ENCODE results near the gene STRADA.

STRADA gene

DNA sequence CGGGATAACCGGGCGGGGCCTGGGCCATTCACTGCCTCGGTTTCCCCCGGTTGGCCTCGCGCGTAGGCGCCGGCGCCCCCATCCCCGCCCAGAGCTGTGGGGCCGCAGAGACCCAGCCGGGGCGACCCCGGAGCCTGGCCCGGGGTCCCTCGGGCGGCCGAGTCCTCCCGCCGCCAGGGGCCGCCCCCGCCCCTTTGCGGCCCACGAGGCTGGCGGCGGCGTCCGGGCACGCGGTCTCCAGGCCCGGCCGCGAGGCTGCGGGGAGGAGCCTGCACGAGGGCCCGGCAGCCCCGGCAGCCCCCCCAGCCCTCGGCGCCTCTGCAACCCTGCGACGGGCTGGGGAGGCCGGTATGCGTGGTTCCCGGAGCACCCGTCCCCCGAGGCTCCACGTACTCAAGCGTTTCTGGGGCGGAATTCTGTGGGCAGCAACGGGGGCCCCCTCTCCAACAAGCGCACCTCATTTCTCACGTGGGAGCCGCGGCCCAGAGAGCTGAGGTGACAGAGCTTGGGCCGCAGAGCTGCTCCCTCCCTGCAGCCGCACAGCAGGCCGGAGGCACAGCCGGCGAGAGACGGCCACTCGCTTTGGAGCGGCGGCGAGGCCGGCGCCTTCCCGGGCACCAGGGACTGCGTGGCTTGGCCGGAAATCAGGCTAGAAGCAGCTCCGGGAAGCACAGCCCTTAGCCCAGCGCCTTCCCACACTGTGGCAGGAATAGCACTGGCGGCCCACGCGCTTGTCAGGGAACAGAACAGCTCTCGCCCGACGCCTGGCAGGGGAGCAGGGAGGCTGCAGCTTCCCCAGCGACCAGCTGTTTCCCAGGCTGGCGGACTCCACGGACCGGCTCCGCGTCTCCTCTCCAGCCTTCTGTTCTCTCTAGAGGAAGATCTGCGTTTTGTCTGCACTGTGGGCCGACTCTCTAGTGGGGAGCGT is 40.8 kb downstream of the STRADA start:
- peak overlapping the region; percentile 85 for H3K4me3 Mint-ChIP-seq
- H3K36me3 Mint-ChIP-seq (ENCODE audit: low read depth) = peaks cover 40% of the 10 kb centered on the region
- H3K27me3 Mint-ChIP-seq = no peaks in the 10 kb centered on the region
- peak overlapping the region; percentile 95 for H3K27ac Mint-ChIP-seq
- ATAC-seq (peak; percentile 3), DNase-seq (peak; percentile 62)
- H3K4me1 Mint-ChIP-seq = peaks cover 70% of the 10 kb centered on the region
- H3K9me3 Mint-ChIP-seq = no peaks in the 10 kb centered on the region

DNA sequence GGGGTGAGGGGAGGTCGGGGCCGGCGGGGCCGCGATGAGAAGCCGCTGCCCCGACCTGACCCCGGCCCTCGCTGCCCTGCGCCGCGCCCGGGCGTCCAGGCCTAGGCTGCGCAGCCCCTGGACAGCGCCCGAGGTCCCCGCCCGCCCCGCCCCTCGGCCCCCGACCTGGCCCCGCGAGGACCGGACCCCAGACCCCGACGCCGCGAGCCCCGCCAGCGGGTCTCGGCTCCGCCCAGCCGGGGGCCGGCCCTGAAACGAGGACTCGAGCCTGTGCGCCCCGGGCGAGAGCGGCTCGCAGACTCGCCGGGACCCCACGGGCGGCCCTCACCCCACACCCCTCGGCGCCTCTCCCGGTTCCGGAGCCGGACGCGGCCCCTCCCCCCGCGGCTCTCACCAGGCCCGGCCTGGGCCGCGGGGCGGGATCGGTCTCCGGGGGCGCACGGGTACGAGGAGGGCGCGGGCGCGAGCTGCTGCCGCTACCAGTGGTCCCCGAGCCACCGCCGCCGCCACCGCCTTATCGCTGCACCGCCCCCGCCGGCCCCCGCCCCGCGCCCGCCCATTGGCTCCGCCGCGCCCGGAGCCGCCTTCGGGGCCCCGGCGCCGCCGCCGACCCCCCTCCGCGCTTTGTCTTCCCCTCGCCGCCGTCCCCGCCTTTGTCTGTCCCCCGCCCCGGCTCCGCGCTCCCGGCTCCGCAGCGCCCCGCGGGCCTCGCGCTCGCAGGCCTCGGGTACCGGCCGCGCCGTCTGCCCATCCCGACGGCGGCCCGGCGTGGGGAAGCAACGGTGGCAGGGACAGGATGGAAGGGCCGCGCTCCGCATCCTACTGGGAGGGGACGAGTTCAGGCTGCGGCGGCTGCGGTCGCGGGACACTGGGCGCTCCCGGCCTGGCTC is 41.7 kb downstream of the STRADA start, which contains the start of gene LIMD2:
Gene LIMD2, minus strand, starts transcription at position 488 of the 890 bp plus-strand sequence. CDS start 827 bp downstream, outside the sequence.
- peak within 1 kb of the TSS; percentile 95 for H3K27ac Mint-ChIP-seq
- peak within 1 kb of the TSS; percentile 85 for H3K4me3 Mint-ChIP-seq
- H3K27me3 Mint-ChIP-seq = no peaks in the 10 kb centered on the region
- ATAC-seq (peak; percentile 8), DNase-seq (peak; percentile 83)
- H3K4me1 Mint-ChIP-seq = peaks cover 70% of the 10 kb centered on the region
- peaks cover 38% of the 10 kb centered on the region for H3K36me3 Mint-ChIP-seq (ENCODE audit: low read depth)
- no peaks in the 10 kb centered on the region for H3K9me3 Mint-ChIP-seq

DNA sequence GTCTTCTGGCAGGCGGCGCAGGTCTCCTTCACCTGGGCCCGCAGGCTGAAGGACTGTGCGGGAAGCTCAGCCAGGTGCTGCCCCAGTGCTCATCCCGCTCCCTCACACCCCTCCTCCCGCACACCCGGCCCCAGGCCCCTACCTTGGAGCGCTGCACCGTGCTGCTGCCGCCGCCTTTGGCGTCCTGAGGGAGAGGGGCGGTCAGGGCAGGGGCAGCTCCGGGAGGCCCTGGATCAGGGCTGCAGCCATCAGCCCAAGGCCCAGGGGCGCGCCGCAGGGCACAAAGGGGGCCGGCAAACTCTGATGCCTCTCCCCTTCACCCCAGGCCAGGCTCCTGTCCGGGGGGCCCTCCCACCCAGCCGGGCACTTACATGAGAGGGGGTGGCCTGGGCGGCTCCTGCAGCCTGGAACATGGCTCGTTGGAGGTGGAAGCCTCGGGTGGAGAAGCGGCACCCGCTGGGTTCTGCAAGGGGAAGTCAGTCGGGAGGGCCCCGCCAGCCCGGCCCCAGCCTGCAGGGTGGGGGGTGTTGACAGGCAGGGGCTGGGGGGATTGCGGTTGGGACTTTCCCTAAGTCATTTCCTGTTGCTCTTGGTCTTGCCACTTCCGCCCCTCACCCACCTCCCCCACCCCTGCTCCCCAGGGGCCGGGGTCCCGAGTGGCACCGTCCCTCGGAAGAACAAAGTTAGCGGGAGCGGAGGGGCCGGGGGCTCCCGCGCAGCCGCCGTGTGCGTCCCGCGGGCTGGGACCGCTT is 42.5 kb downstream of the STRADA start:
- H3K9me3 Mint-ChIP-seq = no peaks in the 10 kb centered on the region
- ATAC-seq = peak; percentile 15
- peak overlapping the region; percentile 85 for H3K4me3 Mint-ChIP-seq
- H3K27me3 Mint-ChIP-seq = no peaks in the 10 kb centered on the region
- H3K27ac Mint-ChIP-seq = peak overlapping the region; percentile 91
- peak; percentile 86 for DNase-seq
- H3K4me1 Mint-ChIP-seq = peaks cover 71% of the 10 kb centered on the region
- H3K36me3 Mint-ChIP-seq (ENCODE audit: low read depth) = peaks cover 37% of the 10 kb centered on the region

DNA sequence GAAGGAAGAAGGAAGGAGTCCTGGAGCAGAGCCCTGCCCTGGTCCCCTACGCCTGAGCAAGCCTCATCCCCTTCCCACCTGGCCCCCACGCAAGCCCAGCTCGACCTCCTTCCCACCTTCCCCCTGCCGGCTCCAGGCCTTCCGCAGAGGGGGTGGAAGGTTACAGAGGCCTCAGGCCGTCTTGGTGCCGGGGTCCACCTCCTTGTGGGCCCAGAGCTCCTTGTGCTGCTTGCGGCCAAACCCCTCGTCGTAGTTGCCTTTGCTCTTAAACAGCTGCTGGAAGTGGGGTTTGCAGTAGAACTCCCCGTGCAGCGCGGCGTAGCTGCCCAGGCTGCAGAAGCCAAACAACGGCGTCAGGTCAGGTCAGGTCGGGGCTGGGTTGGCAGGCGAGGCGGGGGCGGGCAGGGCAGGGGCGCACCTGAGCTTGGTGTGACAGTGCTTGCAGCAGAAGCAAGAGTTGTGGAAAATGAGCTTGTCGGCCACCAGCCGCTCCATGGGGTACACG is 43.2 kb downstream of the STRADA start:
- ATAC-seq (no peak), DNase-seq (peak; percentile 48)
- Mint-ChIP-seq H3K36me3 (ENCODE audit: low read depth) (peaks cover 32% of the 10 kb centered on the region), H3K27me3 (no peaks in the 10 kb centered on the region), H3K4me3 (peak overlapping the region; percentile 85), H3K4me1 (peaks cover 70% of the 10 kb centered on the region), H3K9me3 (no peaks in the 10 kb centered on the region), H3K27ac (peak overlapping the region; percentile 91)

DNA sequence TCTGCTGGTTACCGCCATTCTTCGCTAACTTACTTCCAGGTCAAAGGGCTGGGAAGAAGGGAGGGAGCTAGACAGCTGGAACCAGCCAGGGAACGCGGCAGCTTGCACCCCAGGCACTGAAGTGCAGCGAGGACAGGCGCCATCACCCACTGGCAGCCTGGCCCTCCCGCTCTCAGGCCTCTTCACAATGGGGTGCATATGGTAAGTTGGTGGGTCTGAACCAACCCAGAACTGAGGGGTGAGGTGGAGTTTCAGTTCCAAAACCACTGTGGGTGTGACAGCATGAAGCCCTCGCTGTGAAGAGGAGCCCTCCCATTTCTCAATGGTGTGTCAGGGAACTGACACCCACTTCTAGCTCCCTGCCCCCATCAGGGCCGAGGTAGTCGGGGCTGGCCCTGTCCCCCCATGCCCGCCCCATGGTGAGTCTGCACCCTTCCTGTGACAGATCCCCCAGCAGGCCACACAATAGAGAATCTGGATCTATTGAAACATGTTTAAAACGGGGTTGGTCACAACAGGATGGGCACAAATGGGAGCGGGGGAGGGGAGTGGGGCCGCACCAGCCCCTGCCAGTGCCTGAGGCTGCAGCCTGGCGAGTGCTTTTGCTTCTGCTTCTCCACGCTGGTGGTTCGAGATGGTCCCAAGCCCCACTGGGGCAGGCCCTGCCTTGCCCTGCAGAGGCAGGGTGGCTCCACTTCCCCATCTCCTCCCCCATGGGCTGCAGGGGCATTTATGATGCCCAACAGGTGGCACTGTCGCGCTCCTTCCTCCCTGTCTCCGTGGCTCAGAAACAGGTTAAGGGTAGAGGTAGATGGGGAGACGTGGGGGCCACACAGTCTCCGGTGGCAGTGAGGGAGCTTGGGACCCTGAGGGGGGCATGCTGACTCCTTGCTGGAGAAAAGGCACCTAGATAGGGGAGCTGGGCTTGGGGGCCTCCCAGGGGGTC is 44.0 kb downstream of the STRADA start:
- peak overlapping the region; percentile 91 for H3K27ac Mint-ChIP-seq

DNA sequence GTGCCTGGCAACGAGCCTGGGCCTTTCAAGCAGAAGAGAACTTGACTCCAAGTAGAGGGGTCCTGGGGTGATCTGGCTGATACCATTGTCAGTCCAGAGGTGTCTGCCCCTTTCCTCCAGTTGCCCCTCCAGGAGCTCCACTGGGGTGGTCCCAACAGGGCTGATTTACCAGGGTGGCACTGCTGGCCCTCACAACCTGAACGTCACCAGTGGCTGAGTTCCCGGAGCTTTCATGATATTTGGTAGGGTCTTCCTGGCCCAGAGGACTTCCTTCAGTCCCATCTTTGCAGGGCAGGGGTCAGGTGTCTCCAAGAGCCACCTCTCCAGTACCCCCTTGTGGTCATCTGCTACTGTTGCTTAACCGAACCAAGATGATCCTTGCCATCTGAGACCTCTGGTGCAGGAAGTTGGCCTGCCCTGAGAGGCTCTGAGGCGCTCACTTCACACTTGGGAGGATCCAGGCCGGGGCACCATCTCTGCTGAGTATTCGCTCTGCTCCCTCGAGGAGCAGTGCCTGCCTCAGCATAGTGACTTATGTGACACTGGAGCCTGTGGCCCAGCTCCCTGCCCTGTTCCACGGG is 45.1 kb downstream of the STRADA start:
- peaks cover 56% of the 10 kb centered on the region for H3K4me1 Mint-ChIP-seq

More for the DNA sequence above, 44.0 kb downstream of the STRADA start:
- H3K36me3 Mint-ChIP-seq (ENCODE audit: low read depth) = peaks cover 28% of the 10 kb centered on the region
- peak; percentile 79 for DNase-seq
- H3K9me3 Mint-ChIP-seq = no peaks in the 10 kb centered on the region
- ATAC-seq = peak; percentile 41
- peak overlapping the region; percentile 85 for H3K4me3 Mint-ChIP-seq
- H3K27me3 Mint-ChIP-seq = no peaks in the 10 kb centered on the region
- H3K4me1 Mint-ChIP-seq = peaks cover 67% of the 10 kb centered on the region

DNA sequence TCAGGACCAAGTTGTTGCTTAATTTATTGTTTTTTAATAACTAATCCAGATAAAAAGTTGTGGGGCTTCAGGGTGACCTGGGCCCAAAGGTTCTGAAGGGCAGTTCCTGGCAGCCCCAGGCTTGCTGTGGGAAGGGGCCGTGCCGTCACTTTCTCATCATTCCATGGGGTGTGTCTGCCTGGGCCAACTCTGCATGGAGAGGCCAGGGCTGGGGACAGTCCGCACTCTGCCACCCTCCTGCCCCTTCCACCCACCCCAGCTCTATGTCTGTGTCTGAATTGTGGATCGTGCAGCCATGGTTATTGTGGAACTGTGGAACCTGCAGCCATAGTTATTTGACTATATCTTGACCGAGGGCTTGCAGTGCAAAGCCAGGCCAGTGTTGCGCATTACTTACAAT is 45.7 kb downstream of the STRADA start:
- H3K9me3 Mint-ChIP-seq = no peaks in the 10 kb centered on the region
- H3K36me3 Mint-ChIP-seq (ENCODE audit: low read depth) = peaks cover 22% of the 10 kb centered on the region
- DNase-seq (no peak), ATAC-seq (no peak)
- H3K4me3 Mint-ChIP-seq = peak overlapping the region; percentile 21
- peak overlapping the region; percentile 91 for H3K27ac Mint-ChIP-seq
- H3K4me1 Mint-ChIP-seq = peaks cover 52% of the 10 kb centered on the region
- no peaks in the 10 kb centered on the region for H3K27me3 Mint-ChIP-seq

More for the DNA sequence above, 45.1 kb downstream of the STRADA start:
- no peaks in the 10 kb centered on the region for H3K27me3 Mint-ChIP-seq
- peak overlapping the region; percentile 85 for H3K4me3 Mint-ChIP-seq
- H3K9me3 Mint-ChIP-seq = no peaks in the 10 kb centered on the region
- ATAC-seq = no peak
- DNase-seq = peak; percentile 41
- peaks cover 21% of the 10 kb centered on the region for H3K36me3 Mint-ChIP-seq (ENCODE audit: low read depth)
- peak overlapping the region; percentile 91 for H3K27ac Mint-ChIP-seq

DNA sequence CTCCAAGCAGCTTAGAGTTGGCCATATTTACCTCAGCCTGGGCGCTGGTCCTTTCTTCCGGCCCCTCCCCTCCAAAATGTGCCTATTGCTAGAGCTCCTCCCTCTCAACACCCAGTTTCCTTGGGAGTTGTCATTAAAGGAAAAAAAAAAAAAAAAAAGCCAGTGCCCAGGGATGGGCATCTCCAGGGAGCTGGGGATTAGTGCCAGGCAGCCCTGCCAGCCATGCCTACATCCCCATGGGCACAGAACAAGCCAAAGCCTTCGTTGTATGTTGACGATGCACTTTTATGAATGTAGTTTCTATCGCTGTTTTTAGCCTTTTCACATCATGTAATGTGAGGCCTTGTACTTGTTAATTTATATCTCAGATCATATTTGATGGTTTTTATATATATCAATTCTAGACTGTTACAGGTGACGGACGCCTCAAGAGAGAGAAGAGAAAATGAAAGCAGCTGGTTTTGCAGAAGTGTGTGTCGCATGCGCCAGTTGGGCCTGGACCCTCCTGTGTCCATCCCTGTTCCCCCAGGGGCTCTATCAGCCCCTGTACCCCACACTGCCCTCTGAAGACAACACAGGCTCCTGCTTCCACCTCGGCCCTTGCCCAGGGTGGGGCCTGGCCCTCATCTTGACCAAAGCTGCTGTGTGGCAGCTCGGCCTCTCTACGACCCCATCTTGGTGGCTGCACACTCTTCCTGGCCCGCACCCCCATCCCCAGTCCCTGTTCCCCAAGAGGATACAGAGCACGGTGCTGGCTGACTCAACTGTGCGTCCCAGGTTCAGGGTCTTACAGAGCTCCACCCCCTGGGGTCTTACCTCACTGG is 46.4 kb downstream of the STRADA start:
- Mint-ChIP-seq H3K4me1 (peaks cover 52% of the 10 kb centered on the region), H3K36me3 (ENCODE audit: low read depth) (peaks cover 27% of the 10 kb centered on the region), H3K27me3 (no peaks in the 10 kb centered on the region), H3K4me3 (no peak overlapping the region), H3K9me3 (no peaks in the 10 kb centered on the region), H3K27ac (peak overlapping the region; percentile 72)
- ATAC-seq (no peak), DNase-seq (no peak)

DNA sequence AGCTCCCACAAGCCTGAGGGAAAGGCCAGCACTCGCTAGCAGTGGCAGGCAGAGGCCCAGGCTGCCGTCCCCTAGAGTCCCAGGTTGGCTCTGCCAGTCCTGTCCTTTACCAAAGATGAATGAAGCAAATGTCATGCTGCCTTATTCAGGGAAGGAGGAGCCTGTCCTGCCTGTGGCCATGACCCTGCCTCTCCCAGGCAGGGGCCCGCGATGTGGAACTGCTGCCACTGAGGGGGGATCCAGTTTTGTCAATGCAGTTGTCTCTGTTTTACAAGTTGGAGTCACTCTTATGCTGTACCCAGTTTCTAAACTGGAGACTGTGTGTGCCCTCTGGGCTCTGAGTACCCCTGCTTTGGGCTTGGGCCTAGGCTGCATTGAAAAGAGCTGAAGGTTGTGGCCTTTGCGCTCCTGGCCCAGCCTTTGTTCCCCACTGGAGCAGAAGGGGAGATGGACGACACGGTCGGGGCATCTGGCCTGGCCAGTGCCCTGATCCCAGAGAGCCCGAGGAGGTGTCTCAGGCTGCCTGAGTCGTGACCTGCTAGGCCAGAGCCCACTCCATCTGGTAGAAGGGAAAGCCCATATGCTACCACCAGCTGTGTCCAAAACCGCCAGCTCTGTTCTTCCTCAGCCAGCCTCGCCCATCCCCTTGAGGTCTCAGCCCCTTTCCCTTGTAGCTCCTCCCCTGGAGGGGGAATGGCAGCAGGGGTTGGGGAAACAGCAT is 47.2 kb downstream of the STRADA start:
- no peaks in the 10 kb centered on the region for H3K27me3 Mint-ChIP-seq
- DNase-seq (no peak), ATAC-seq (no peak)
- no peaks in the 10 kb centered on the region for H3K9me3 Mint-ChIP-seq
- H3K36me3 Mint-ChIP-seq (ENCODE audit: low read depth) = peaks cover 27% of the 10 kb centered on the region
- H3K4me3 Mint-ChIP-seq = no peak overlapping the region
- peaks cover 52% of the 10 kb centered on the region for H3K4me1 Mint-ChIP-seq
- H3K27ac Mint-ChIP-seq = peak overlapping the region; percentile 72

DNA sequence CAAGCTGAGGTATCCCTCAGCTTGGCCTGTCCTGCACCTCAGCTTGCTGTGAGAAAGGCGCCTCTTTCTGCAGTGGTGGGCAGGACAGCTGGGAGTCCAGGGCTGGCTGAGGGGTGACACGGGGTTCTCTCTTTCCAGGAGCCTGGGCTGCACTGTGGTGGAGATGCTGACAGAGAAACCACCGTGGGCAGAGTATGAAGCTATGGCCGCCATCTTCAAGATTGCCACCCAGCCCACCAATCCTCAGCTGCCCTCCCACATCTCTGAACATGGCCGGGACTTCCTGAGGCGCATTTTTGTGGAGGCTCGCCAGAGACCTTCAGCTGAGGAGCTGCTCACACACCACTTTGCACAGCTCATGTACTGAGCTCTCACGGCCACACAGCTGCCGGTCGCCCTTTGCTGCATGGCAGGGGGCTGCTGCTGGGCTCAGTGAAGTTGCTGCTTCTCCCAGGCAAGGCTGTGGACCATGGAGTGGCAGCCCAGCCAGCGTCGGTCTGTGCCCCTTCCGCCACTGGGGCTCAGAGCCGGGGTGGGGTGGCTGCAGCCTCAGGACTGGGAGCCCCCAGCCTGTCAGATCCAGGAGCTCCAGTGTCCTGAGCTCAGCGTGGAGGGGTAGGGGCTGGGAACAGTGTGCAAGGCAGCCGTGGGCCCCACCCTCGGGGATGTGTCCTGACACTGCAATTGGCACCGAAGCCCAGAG is 48.0 kb downstream of the STRADA start:
- H3K27ac Mint-ChIP-seq = peak overlapping the region; percentile 64
- no peak overlapping the region for H3K4me3 Mint-ChIP-seq
- H3K27me3 Mint-ChIP-seq = no peaks in the 10 kb centered on the region
- H3K36me3 Mint-ChIP-seq (ENCODE audit: low read depth) = peaks cover 27% of the 10 kb centered on the region
- ATAC-seq (no peak), DNase-seq (no peak)
- H3K9me3 Mint-ChIP-seq = no peaks in the 10 kb centered on the region
- peaks cover 55% of the 10 kb centered on the region for H3K4me1 Mint-ChIP-seq

DNA sequence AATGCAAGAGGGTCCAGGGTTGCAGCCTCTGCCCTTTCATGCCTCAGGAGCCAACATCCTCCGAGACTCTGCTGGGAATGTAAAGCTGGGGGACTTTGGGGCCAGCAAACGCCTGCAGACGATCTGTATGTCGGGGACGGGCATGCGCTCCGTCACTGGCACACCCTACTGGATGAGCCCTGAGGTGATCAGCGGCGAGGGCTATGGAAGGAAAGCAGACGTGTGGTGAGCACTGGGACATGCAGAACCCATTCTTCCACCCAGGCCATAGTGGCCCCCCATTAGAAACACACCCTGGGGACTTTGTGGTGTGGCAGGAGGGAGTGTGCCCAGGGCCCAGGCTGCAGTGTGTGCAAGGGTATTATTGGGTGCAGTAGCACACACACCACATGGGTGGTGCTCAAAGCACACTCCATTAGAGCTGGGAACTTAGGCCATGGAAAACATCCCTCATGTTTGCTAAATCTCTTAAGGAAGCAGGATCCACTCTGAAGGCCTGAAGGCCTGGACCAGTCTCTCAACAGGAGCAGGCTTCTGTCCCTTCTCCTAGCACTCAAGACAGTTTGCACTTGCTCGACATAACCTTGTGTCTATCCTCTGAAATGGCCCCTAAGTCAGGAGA is 49.3 kb downstream of the STRADA start:
- no peak overlapping the region for H3K4me3 Mint-ChIP-seq
- peaks cover 49% of the 10 kb centered on the region for H3K4me1 Mint-ChIP-seq
- no peak overlapping the region for H3K27ac Mint-ChIP-seq
- no peaks in the 10 kb centered on the region for H3K9me3 Mint-ChIP-seq
- DNase-seq (no peak), ATAC-seq (no peak)
- H3K36me3 Mint-ChIP-seq (ENCODE audit: low read depth) = peaks cover 21% of the 10 kb centered on the region
- H3K27me3 Mint-ChIP-seq = no peaks in the 10 kb centered on the region

Measured in activated naive CD8-positive, alpha-beta T cell treated with anti-CD3 and anti-CD28 coated beads, Interleukin-2, amount 50 U/mL, for 24 hours (primary cell).